ENCODE results near the gene SAXO2. TPM values are rescaled to one million over a fixed set of nuclear protein-coding genes. Genes with fewer than 3 reads are reported as not detected.
A peak's percentile ranks its signal among the peaks of the same experiment; 100 is the strongest.
"Not testable (repeated sequence)": the region's sequence is repeated elsewhere in the genome, so short reads cannot be mapped to it uniquely, and the experiment has no call there.

Gene SAXO2
- total RNA-seq, 4 donors from 2014 or later, result 5.0 TPM; not detected in 3

DNA sequence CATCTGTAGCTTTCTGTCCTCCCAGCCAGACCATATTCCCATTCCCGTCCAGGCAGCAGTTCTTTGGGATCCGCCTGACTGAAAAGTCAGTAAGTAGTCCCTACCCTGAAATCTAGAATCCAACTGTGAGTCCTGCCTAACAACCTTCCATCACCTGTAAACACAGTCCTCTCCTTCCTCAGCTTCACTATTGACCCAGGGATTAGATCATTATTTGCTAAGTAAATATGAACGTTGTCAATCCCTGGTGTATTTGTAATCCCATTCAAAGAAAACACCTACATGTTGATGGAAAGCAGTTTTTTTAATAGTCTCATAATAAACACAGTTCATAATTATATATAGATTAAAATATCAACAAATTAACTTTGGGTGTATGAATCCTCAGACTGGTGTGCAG is 732 bp downstream of the SAXO2 start:
- H3K27ac ChIP-seq, result peak overlapping the region in 3 of 4 donors; percentile 77 to 92 (median 85)

DNA sequence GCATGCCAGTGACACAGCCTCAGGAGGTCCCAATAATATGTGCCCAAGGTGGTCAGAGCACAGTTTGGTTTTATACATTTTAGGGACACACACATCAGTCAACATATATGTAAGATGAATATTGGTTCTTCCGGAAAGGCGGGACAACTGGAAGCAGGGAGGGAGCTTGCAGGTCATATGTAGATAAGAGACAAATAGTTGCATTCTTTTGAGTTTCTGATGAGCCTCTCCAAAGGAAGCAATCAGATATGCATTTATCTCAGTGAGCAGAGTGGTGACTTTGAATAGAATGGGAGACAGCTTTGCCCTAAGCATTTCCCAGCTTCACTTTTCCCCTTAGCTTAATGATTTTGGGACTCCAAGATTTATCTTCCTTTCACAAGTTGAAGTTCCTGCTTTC is 4.5 kb downstream of the SAXO2 start:
- not testable (repeated sequence) for H3K27me3 ChIP-seq, H3K4me1 ChIP-seq, H3K4me3 ChIP-seq, DNase-seq, H3K9me3 ChIP-seq, H3K27ac ChIP-seq, H3K36me3 ChIP-seq

More for the DNA sequence above, 732 bp downstream of the SAXO2 start:
- H3K36me3 ChIP-seq, result peaks cover 0 to 4% (median 0%) of the 10 kb centered on the region in 3 donors
- H3K4me1 ChIP-seq, result peaks cover 0 to 25% (median 0%) of the 10 kb centered on the region in 4 donors
- H3K27me3 ChIP-seq, result no peaks in the 10 kb centered on the region
- TF ChIP-seq, protein P1, sequence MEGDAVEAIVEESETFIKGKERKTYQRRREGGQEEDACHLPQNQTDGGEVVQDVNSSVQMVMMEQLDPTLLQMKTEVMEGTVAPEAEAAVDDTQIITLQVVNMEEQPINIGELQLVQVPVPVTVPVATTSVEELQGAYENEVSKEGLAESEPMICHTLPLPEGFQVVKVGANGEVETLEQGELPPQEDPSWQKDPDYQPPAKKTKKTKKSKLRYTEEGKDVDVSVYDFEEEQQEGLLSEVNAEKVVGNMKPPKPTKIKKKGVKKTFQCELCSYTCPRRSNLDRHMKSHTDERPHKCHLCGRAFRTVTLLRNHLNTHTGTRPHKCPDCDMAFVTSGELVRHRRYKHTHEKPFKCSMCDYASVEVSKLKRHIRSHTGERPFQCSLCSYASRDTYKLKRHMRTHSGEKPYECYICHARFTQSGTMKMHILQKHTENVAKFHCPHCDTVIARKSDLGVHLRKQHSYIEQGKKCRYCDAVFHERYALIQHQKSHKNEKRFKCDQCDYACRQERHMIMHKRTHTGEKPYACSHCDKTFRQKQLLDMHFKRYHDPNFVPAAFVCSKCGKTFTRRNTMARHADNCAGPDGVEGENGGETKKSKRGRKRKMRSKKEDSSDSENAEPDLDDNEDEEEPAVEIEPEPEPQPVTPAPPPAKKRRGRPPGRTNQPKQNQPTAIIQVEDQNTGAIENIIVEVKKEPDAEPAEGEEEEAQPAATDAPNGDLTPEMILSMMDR (IDR thresholded peaks at IDR 0.05), result no peak
- no peak for TF ChIP-seq POLR2A (IDR thresholded peaks at IDR 0.05)
- H3K4me3 ChIP-seq, result peak overlapping the region in 3 of 4 donors; percentile 87 to 94 (median 91)
- no peak for DNase-seq
- no peaks in the 10 kb centered on the region for H3K9me3 ChIP-seq

DNA sequence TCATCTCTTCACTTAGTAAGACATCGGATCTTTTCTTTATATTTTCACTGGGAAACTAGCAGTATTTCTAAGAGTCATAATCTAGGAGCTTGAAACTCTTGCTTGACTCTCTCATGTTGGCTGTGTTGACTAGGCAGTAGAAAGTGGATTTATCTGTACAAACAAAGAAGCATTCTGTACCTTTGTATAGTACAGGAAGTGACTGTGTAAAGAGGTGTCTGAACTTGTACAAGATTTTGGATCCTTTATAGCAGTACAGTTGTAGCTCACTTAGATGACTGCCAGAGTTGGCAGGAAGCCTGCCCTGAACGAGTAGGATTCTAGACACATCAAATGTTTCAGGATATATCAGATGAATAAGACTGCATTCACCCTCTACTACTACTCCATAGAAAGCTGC is 5.8 kb downstream of the SAXO2 start:
- H3K4me1 ChIP-seq, H3K4me3 ChIP-seq, H3K27me3 ChIP-seq, H3K36me3 ChIP-seq, H3K27ac ChIP-seq, H3K9me3 ChIP-seq, DNase-seq: not testable (repeated sequence)

DNA sequence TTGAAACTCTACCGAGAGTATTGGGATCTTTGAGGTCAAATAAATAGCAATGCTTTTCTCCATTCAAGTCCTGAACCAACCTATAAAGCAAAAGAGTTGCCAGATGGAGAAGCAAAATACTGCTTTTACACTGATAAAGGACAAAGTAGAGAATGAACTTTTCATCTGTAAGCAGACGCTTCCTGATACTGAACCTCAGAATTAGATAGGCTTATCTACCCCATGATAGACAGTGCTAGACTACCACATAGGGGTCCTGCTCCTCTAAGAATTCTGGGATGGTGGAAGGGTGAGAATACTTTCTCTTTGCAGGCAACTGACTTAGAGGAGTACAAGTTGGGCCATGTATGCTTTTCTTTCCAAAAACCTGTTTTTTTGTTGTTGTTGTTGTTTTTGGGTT is 9.5 kb downstream of the SAXO2 start:
- Histone ChIP-seq H3K4me1 (no peaks in the 10 kb centered on the region), H3K9me3 (peaks cover 0 to 5% (median 0%) of the 10 kb centered on the region in 4 donors), H3K27me3 (no peaks in the 10 kb centered on the region), H3K36me3 (no peaks in the 10 kb centered on the region), H3K4me3 (no peak overlapping the region), H3K27ac (no peak overlapping the region)
- TF ChIP-seq, protein P1 (IDR thresholded peaks at IDR 0.05), result no peak
- no peak for TF ChIP-seq POLR2A (IDR thresholded peaks at IDR 0.05)
- no peak for DNase-seq

DNA sequence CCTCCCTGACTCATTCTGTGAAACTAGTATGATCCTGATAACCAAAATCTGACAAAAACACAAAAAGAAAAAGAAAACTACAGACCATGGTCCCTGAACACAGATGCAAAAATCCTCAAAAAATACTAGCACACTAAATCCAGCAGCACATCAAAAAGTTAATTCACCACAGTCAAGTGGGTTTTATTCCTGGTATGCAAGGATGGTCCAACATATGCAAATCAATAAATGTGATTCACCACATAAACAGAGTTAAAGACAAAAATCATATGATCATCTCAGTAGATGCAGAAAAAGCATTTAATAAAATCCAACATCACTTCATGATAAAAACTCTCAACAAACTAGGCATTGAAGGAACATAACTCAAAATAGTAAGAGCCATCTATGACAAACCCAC is 12.8 kb downstream of the SAXO2 start:
- Histone ChIP-seq H3K4me3 (no peak overlapping the region), H3K9me3 (peaks cover 0 to 5% (median 0%) of the 10 kb centered on the region in 4 donors)

DNA sequence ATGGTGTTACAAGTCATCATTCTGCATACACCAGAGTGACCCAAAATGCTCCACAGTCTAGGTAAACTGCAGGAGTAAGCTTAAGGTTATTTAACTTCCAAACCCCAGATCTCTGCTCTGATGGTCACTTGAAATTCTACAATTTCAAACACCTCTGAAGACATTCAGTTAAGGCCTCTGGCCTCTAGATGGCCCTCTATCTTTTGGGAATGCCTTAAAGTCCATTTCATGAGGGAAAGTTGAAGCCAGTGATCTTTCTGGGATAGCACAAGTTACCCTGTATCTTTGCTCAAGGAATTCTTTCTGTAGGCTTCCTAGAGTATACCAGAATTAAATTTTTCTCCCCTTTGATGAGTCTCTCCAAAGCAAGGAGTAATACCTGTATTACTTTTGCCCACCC is 18.7 kb downstream of the SAXO2 start:
- TF ChIP-seq, protein P1 (IDR thresholded peaks at IDR 0.05), result peak in 3 of 6 experiments; percentile 11 to 14 (median 11)
- not testable (repeated sequence) for H3K4me1 ChIP-seq, H3K4me3 ChIP-seq, H3K27me3 ChIP-seq, DNase-seq, H3K27ac ChIP-seq, H3K36me3 ChIP-seq, H3K9me3 ChIP-seq

More for the DNA sequence above, 12.8 kb downstream of the SAXO2 start:
- H3K27ac ChIP-seq, result no peak overlapping the region
- no peaks in the 10 kb centered on the region for H3K27me3 ChIP-seq
- no peaks in the 10 kb centered on the region for H3K36me3 ChIP-seq
- H3K4me1 ChIP-seq, result no peaks in the 10 kb centered on the region
- no peak for TF ChIP-seq POLR2A (IDR thresholded peaks at IDR 0.05)
- TF ChIP-seq, protein P1 (IDR thresholded peaks at IDR 0.05), result no peak
- DNase-seq, result no peak

DNA sequence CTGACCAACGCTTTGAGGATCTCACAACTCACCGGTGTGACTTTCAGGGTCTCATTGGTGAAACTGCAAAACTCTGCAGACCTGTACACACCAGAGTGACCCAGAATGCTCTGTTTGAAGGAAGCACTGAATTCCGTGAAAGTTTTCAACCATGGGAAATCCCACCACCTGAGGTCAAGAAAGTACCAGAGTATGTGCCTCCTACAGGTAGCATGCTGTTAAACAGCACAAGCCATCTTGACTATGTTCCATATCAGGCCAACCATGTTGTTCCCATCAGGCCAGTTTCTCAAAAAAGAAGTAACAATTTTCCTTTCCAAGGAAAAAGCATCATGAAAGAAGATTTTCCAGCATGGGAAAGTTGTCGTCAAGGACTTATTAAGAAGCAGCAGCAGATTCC is 19.8 kb downstream of the SAXO2 start:
- H3K4me1 ChIP-seq, H3K4me3 ChIP-seq, H3K27ac ChIP-seq, H3K27me3 ChIP-seq, H3K9me3 ChIP-seq, H3K36me3 ChIP-seq, DNase-seq: not testable (repeated sequence)

DNA sequence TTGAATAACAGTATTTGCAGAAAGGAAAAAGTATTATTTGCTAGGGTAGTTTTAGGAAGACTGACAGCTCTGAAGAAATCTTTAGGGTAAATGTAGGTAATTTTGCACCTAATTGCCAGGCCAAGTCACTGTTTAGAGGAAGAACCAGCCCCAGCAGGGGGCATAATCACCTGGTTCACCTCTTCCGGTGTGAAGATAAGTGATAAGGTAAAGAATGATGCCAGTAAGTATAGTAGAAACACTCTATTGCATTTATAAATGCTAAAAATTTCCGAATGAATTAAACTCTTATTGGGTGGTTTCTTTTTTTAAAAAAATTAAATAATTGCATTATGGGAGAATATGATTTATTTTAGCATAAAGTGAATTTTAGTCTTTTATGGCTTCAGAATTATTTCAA is 21.8 kb downstream of the SAXO2 start:
- not testable (repeated sequence) for H3K27ac ChIP-seq, H3K4me1 ChIP-seq, H3K27me3 ChIP-seq, H3K4me3 ChIP-seq, H3K9me3 ChIP-seq, H3K36me3 ChIP-seq, DNase-seq

DNA sequence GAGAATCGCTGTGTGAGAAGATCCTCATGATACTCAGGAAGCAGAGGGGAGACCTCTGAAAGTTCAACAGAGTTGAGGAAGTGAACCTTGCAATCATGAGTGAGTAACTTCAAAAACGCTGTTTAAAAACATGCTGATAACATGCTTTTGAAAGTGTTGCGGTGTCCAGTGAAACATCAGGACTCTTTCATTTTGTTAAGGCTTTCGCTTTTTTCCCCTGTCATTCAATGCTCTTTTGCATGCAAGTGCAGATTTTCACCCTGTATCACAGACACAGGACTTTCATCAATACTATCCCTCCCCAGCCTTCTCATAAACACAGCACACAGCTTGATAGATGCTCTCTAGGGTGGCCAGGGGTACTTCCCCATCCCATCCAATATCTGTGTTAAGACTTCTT is 23.9 kb downstream of the SAXO2 start:
- H3K4me1 ChIP-seq, H3K4me3 ChIP-seq, H3K36me3 ChIP-seq, DNase-seq, H3K27me3 ChIP-seq, H3K9me3 ChIP-seq: not testable (repeated sequence)
- peak overlapping the region in 3 of 4 donors; percentile 10 to 55 (median 26) for H3K27ac ChIP-seq

DNA sequence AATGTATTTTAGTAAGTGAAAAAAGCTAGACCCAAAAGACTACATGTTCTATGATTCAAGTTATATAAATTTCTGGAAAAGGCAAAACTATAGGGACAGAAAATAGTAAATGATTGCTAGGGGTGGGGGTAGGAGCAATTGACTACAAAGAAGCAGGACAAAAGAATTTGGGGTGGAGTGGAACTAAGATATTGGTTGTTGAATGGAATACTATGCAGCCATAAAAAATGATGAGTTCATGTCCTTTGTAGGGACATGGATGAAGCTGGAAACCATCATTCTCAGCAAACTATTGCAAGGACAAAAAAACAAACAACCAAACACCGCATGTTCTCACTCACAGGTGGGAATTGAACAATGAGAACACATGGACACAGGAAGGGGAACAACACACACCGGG is 25.6 kb downstream of the SAXO2 start:
- not testable (repeated sequence) for H3K4me3 ChIP-seq, H3K27me3 ChIP-seq, H3K9me3 ChIP-seq, DNase-seq, H3K27ac ChIP-seq, H3K4me1 ChIP-seq, H3K36me3 ChIP-seq
